Islet precursor cell (in vitro differentiated cells): ENCODE results near the gene TCF12.

Experiments
- DNase-seq: peaks from one replicate; pipeline ENCODE4 v3.0.0-alpha.2; 2018

TCF12 gene

DNA sequence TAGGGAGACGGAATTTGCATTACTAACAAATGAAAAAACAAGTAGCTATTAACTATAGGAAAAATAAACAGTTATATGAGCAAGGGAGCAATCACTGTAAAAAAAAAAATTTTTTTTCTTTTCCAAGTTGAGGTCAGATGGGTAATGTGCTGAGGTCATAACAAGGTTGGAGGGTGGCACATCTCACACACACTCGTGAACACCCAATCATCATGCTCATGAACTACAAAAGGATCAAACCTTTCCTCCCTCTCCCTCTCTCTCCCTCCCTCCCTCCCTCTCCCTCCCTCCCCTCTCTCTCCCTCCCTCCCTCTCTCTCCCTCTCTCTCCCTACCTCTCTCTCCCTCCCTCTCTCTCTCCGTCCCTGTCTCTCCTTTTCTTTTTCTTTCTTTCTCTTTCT is 360.0 kb downstream of the TCF12 start:
- DNase-seq, result no peak

DNA sequence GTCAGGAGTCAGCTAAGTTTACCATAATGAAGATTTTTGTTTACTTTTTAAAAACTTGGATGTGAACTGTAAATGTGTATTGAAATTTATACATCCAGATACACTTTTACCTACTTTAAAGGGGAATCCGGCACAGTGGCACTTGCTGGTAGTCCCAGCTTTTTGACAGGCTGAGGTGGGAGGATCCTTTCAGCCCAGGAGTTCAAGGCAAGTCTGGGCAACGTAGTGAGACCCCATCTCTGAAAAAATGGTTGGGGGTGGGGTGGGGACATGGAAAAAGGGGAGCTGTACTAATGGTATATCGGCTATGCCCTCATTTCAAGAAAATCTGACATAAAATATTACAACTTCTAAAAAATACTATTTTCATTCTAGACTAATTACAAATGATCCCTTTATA is 362.0 kb downstream of the TCF12 start:
- DNase-seq, result no peak

DNA sequence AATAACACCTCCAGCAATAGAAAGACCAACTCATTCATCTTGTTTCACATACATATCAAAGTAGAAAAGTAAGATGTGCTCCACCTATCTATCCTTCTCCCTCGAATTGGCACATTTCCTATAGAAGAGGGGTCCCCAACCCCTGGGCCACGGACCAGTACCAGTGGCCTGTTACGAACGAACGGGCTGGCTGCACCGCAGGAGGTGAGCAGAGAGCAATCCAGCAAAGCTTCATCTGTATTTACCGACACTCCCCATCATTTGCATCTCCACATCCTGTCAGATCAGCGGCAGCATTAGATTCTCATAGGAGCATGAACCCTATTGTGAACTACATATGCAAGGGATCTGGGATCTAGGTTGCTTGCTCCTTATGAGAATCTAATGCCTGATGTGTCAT is 362.9 kb downstream of the TCF12 start:
- DNase-seq, result no peak

DNA sequence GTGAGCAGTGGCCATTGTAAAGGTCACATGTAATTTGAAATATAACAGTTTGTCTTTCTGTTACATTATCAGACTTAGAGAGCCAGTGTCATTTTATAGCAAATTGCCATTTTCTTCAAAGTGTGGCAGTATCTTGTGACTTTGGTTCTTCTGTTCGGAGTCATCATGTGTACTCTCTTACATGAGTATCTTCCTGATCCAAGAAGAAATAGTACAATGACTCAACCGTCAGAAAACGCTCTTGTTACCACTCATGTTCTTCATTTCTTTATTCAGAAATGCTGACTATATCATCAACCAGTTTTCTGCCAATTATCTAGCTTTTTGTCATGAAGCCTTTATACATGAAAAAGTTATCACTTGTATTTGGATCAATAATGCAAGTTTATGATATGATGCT is 364.2 kb downstream of the TCF12 start:
- DNase-seq, result no peak

DNA sequence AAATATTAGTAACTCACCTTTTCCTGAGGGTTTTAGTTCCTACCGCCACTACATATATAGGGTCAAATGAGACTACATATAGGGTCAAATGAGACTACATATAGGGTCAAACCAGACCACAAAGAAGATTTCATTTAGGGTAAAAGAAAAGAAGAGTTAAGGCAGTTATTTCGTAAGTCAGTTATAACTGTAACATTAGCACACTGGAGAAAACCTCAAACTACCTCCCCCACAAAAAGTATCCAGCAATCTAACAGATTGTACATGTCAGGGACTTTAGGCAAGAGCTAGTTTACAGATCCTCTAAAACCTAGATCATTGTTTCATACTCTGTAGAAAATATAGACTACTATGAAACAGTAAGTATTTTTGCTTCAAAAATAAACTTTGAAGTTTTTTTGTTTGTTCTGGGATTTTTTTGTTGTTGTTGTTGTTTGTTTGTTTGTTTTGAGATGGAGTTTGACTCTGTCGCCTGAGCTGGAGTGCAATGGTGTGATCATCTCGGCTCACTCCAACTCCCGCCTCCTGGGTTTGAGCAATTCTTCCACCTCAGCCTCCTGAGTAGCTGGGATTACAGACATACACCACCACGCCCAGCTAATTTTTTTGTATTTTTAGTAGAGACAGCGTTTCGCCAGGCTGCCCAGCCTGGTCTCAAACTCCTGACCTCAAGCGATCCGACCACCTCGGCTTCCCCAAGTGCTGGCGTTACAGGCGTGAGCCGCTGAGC is 365.5 kb downstream of the TCF12 start:
- DNase-seq, result no peak

DNA sequence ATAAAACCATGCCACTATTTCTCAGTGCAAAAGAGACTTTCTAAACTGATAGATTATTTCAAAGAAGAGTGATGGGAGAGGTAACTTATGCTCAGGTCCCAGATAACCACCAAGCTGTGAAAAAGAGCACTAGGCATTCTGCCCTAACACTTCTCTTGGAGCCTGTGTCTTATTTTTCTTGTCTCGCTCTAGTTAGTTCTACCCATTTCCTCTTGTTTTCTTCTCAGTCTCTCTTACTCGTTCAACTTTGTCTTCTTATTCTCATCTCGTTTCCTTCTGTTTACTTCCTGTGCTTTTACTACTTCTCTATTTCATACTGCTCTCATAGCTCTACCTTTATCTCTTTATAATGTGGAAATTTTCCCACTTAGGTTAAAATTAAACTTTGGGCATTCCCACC is 366.1 kb downstream of the TCF12 start:
- no peak for DNase-seq

DNA sequence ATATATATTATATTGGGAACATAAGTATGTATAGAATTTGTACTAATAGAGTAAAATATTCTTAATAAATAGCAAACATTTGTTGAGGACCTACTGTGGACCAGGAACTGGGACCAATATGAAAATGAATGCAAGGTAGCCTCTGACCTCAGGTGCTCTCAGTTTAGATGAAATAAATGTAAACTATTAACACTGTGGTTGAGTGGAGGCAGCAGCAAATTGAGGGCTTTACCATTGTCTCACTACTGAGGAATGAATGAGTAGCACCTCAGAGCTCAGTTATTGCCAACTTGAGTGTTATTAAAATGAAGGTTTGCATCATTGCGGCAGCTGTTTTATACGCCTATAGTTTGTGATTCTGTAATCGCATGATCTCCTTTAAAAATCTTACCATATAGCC is 366.9 kb downstream of the TCF12 start:
- DNase-seq, result no peak

DNA sequence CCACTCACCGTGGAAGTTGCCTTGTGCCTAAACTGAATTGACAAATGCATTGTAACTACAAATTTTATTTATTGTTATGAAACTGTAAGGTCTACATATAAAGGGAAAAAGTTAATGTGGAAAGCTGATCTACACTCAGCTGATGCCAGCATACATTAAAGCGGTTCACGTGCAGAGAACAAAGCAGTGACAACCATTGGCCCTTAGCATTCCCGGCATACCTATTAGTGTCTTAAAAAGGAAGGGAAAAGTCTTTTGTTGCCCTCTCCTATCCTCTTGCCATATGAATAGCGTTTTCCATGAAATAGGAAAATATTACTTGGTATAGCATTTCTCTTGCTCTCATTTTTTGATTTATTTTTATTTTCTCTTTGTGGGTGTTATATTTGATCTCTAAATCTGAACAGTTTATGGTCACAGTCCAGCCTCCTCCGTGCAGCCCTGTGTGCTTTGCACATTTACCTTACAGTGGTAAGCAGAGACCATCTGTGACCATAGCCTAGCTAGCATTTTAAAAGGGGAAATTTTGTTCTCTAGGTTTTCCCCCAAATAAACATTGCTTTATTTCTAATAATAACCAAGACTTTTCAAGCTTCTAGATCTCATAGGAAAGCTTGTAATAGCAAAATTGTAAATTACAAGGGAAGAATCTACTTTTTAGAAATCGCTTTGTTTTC is 368.1 kb downstream of the TCF12 start:
- DNase-seq, result no peak

DNA sequence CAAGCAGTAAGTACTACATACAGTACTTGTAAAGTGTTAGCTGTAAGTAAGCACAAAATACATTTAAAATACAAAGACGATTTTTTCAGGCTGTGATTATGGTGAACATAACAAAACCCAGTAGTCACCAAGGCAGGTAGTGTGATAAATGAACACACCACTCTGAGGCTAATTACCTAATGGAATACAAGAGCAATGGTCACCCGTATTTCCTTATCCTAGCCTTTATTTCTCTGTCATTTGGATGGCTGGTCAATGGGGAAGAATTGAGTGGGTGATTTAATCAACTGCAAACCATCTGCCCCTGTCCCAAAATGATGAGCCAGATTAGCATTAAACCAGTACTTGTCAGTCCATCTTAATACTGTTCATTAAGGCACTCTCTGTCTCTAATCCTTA is 368.7 kb downstream of the TCF12 start:
- no peak for DNase-seq

DNA sequence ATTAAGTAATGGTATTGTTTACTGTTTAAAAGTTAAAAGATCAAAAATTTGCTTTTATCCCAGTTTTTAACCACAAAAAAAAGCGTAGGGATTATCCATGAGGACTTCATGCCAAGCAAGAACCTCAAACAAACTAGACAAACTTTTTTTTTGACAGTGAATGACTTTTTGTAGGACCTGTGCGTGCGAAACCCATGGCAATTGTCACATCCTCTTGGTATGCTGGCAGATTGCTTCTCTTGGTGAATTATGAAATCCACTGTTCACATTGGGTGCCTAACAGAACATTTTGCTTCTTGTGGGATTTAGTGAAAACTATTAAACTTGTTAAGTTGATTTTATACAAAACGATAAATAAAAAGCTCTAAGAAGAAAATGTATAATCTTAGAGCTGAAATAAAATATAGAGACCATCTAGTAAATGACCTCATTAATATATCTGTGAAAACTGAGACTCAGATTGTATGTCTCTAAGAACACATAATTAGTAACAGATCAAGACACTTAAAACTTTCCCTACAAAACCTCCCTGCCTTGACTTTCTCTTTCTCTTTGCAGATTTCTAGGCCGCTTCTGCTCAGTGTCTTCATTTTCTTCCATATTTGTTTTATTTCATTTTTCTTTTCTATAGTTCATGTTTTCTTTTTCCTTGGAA is 370.6 kb downstream of the TCF12 start:
- DNase-seq, result no peak

DNA sequence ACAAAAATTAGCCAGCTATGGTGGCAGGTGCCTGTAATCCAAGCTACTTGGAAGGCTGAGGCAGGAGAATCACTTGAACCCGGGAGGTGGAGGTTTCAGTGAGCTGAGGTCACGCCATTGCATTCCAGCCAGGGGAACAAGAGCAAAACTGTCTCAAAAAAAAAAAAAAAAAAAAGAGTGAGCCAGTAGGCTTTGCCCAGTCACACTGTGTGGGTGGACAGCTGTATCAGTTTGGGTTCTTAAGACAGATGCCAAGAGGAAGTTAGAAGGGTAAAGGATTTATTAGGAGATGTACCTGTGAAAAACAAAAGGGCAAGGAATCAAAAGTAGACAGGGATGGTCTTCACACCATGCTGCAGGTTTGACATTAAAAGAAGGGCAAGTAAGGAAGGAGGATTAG is 371.7 kb downstream of the TCF12 start:
- no peak for DNase-seq

DNA sequence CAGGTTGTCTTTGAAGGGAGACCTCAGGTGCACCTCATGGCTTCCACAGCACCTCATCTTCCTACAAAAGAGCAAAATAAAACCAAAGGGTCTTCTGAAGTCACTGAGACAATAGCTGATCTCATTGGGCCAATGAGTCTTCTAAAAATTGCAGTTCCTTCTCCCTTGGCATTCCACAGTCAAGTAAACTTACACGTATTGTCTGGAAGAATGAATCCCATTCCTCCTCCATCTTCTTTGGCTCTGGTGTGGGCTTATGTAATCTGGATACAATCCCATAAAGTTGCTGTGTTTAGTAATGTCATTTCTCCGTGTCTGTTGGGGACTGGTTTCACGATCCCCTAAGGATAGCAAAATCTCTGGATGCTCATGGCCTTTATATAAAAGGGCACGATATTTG is 372.4 kb downstream of the TCF12 start:
- DNase-seq, result no peak

DNA sequence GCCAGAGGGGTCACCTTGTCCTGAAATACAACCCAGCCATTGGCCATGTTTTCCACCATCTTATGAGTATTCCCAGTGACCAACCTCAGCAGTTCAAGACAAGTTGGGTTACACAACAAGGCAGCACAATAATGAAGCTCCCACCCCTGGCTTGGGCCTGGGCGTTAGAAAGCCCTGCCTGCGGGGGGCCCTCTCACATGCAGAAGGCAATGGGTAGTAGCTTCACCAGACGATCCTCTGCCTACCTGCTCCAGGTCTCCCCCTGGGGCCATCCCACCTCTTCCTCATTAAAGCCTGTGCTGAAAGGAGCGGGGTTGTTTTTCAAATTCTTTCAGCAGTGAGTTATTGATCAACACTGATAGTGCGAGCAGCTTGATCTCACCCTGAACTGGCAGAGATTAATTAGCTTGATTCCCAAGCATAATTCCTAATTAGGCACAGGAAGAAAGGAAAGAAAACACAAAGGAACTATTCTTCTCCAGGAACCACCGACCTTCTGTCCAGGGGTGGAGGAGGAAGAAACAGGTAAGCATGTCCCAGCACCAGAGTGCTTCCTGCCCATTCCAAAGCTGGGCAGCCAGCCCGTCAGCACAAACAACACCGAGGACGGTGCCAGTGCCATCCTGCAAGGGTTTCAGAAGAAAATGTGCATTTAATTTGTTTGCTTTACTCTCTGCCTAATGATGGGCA is 378.2 kb downstream of the TCF12 start:
- DNase-seq, result no peak

DNA sequence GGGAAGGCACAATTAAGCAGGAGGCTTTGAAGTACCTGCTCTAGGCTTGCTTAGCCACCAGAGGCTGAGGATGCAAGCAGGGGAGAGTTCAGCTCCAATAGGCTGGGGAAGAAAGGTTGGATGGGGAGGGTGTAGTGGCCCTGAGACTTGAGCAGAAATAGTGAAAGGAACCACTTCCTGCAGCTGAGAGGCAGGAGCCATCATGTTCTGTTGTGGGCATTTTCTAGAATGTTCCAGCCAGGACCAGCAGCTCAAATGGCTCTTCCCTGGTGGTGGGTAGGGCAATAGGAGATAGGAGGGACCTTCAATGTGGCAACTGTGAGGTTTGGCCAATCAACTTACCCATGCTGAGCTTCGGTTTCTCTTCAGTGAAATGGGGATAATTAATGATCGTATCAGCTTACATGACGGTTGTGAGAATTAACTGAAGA is 378.7 kb downstream of the TCF12 start:
- DNase-seq, result no peak

DNA sequence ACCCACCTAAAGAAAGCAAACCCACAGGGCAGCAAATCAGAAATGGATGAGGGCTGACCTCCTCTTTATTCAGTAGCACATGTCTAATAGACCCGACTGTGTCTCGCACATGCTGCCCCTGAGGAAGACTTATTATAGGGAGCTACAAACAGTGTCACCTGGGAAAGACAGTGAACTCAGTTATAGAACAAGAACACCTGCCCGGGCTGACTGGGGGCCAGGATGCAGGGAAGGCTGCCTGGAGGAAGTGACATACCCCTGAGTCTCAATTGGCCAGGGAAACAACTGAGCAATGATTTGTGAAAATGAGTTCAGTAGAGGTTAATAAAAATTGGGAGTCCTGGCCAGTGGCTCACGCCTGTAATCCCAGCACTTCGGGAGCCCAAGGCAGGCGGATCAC is 379.2 kb downstream of the TCF12 start:
- no peak for DNase-seq

DNA sequence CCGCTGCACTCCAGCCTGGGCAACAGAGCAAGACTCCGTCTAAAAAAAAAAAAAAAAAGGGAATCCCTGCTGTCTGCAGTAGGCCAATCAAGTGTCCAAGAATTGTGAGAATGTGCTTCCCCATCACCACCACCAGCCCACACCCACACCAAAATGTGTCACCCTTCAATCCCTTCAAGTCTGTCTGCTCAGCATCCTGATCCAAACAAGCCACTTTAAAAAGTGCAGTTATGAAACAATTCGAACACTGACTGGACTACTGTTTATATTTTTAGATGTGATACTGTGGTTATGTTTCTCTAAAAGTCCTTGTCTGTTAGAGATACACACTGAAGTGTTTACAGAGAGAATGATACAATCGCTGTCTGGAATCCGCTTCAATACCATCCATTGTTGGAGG is 379.8 kb downstream of the TCF12 start:
- no peak for DNase-seq

DNA sequence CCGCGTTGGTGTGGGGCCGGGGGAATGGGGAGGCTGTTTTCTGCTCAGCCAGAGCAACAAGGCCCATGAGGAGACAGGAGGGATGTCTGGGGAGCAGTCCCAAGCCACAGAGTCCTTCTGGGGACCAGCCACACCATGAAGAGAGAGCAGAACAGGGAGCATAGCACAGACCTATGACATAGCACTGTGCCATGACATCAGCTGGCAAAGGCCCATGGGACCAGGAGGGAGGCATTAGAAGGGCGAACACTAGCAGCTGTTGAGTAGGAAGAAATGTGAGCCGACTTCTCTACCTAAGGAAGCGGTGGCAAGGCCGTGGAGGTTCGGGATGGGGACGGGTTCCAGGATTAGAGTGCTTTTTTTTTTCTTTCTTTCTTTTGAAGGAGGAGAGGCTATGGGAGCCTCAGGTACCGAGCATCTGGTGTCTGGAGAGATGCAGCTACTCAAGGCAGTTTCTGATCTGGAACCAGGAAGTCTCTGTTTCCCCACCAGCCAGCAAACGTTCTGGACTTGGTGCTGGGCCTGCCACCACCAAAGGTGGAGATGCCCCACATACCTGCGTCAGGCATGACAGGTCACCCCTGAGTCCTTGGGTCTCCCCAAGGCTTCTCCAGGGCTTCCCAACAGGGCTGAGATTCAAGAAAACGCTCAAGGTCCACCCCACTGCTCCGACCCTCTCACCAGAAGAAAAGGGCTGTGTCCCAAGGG is 380.6 kb downstream of the TCF12 start:
- DNase-seq, result no peak

DNA sequence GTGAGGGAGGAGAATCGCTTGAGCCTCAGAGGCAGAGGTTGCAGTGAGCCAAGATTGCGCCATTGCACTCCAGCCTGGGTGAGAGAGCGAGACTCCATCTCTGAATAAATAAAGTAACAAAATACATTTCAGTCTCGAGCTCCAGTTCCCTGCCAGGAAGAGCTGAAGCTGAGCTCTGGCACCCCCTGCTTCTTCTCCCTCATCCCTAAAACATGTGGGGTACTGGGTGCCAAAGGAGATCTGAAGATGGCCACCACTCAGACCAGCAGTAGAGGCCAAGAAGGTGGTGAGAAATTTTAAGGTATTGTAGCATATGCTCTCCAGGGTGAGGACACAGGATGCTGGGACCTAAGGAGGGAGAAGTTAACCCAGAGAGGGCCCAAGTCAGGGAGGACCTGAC is 382.9 kb downstream of the TCF12 start:
- no peak for DNase-seq

DNA sequence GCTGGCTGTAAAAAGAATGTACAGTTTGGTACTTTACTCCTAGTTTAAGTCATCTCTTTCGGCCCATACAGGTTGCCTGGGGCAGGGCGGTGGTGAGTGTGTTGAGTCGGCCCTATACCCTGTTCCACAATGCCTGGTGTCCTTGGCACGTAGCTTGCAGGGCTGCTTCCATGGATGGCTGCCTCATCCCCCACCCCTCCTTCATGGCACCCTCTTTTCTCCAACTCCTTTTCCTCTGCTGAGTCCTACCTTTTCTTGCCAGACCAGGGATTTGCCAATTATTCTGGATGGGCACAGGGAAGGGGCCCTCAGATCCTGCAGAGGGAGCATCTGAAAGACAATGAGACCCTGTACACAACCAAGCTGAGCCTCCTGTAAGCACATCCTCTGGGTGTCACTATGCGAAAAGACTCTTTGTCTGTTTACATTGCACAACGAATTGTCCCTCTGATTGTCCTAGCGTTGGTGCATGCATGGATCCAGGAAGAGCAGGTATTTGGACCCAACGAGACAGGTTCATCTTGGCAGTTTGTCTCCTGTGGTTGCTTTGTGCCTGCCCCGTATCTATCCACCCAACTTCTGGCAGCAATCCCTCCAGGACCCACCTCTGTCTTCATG is 384.3 kb downstream of the TCF12 start:
- DNase-seq, result no peak

DNA sequence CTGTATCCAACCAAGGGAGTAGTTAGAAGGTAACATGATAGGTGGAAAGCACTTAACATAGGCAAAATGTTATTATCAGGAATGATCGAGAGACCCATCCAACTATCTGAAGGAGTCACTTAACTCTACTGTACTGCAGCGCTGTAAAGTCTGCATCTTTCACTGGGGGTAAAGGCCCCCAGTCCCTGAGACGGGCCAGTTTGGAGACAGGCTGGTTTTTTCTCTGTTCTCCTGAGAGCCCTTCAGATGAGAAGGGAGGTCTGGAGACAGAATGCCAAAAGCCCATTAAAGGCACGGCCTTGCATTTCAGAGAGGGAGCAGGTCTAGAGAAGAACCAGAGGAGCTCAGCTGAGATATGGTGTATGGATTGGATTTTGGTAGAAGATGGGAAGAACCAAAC is 386.6 kb downstream of the TCF12 start:
- DNase-seq, result peak; percentile 41

DNA sequence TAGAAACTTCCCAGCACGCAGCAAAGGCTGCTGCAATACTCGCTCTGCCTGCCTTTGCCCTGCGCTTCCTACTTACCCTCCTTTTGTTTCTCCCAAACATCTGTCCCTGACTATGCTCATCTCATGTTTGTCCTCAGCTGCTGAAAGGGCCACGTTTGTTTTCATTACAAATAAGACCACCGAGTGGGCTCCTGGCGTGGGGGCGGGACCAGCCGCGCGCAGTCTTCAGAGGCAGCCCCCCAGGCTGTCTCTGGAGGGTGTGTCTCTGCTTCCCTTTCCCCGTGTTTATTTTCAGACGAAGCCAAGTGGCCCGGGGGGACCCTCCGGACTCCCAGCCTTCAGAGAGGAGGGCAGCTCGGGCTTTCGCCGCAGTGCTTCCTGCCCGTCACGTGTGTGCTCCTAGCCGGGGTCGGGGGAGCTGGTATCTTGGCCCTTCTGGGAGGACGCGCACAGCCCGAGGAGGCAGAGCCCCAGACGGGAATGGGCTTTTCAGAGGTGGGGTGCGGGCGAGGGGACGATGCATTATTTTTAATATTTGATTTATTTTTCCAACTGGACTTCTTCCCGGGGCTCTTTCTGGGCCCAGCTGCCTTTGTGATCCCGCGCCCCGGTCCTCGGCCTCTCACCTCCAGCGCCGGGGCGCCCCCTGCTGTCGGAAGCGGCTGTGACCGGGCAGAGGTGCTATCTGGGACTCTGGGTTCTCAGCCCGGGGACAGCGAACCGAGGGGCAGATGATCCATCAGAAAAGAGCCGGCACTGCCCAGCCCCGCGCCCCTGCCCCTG is 387.9 kb downstream of the TCF12 start:
- peak; percentile 93 for DNase-seq

DNA sequence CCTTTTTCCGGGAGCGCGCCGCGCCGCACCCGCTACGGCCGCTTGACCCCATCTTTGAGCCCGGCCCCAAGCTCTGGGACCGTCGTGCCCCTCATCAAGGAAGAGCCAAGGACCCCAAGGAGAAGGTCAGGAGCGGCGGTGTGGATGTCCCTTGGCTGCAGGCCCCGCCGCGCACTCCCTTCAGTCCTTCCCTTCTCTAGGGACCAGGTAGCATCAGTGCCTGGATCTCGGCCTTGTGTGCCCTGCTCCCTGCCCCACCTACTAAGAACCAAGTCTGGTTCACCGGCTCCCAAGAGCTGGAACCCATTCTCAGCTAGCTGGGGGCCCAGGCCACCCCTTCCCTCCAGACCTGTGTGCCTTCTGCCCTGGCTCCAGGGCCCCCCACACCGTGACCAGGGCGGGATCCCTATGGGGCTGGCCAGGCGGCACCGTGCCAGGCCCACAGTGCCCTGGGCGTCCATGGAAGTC is 388.5 kb downstream of the TCF12 start:
- DNase-seq, result no peak
